Ascending aorta (tissue), 2 donors: ENCODE results near the gene LDB1. TPM values are rescaled to one million over a fixed set of nuclear protein-coding genes. Genes with fewer than 3 reads are reported as not detected.

Experiments
- DNase-seq, 2 donors: peaks; one replicate each; pipeline ENCODE4 v3.0.0-alpha.2; 2019; ENCODE audit warnings: low spot score in 2 of 2
- H3K27ac ChIP-seq, 2 donors: fragments of 200-600 bp; sonication (generic); one replicate each; pipeline ENCODE4 v1.5.1; 2016 to 2017; ENCODE audit warnings: mild to moderate bottlenecking in 1 of 2
- H3K27me3 ChIP-seq: fragments of 200-600 bp; sonication (generic); one replicate; pipeline ENCODE4 v1.5.1; 2017
- H3K36me3 ChIP-seq, 2 donors: fragments of 200-600 bp; sonication (generic); one replicate each; pipeline ENCODE4 v1.5.1; 2016
- H3K4me1 ChIP-seq, 2 donors: fragments of 200-600 bp; sonication (generic); one replicate each; pipeline ENCODE4 v1.5.1; 2016 to 2017; ENCODE audit warnings: mild to moderate bottlenecking in 1 of 2
- H3K4me3 ChIP-seq, 2 donors: fragments of 200-600 bp; sonication (generic); one replicate each; pipeline ENCODE4 v1.5.1; 2016 to 2017; ENCODE audit warnings: mild to moderate bottlenecking in 1 of 2
- H3K9me3 ChIP-seq, 2 donors: fragments of 200-600 bp; sonication (generic); one replicate each; pipeline ENCODE4 v1.5.1; 2016
- CTCF ChIP-seq, 3 experiments: fragments of 200-600 bp in 2 of 3; fragments of 450-650 bp in 1 of 3; sonication (generic) in 2 of 3; IDR thresholded peaks; one replicate each; pipeline ENCODE4 v1.5.1; 2016 to 2019; ENCODE audit warnings: antibody characterized with exemption in 3 of 3, mild to moderate bottlenecking in 1 of 3, moderate library complexity in 1 of 3
- intact Hi-C: fragments of 100-400 bp; cut with DNase I; formaldehyde crosslinking; loops from one replicate; pipeline ENCODE4 v1.15.1; 2023
- total RNA-seq: library from RNA; depleted of rRNA; stranded (reverse); fragments of >200 nt; gene quantifications from one replicate; pipeline ENCODE4 v1.1.0, GENCODE V29; 2016

The LDB1 gene
- total RNA-seq, 1 donor from 2014 or later, result 29.8 TPM

- Histone ChIP-seq H3K27me3 (no peaks in the 10 kb centered on the region), H3K4me1 (peaks cover 0 to 2% of the 10 kb centered on the region in 2 donors), H3K36me3 (peaks cover 61 to 78% of the 10 kb centered on the region in 2 donors), H3K27ac (no peak overlapping the region), H3K9me3 (no peaks in the 10 kb centered on the region), H3K4me3 (no peak overlapping the region)
- DNase-seq, result no peak
- no peak for TF ChIP-seq CTCF (IDR thresholded peaks at IDR 0.05)
- intact Hi-C loops, result no loop called here
These were observed 20.9 kb upstream of the LDB1 start for GRCh38 chr10:102140913-102141540.

GRCh38 chr10:102140218-102140617 is 20.1 kb upstream of the LDB1 start:
- no peak for TF ChIP-seq CTCF (IDR thresholded peaks at IDR 0.05)
- intact Hi-C loops, result no loop called here

GRCh38 chr10:102139281-102140110 is 19.3 kb upstream of the LDB1 start:
- no peak for TF ChIP-seq CTCF (IDR thresholded peaks at IDR 0.05)
- Histone ChIP-seq H3K4me3 (no peak overlapping the region), H3K4me1 (peaks cover 0 to 10% of the 10 kb centered on the region in 2 donors), H3K27me3 (no peaks in the 10 kb centered on the region), H3K9me3 (no peaks in the 10 kb centered on the region), H3K27ac (no peak overlapping the region), H3K36me3 (peaks cover 53 to 70% of the 10 kb centered on the region in 2 donors)
- intact Hi-C loops, result no loop called here
- DNase-seq, result no peak

More at GRCh38 chr10:102140218-102140617, 20.1 kb upstream of the LDB1 start:
- Histone ChIP-seq H3K4me1 (peaks cover 0 to 3% of the 10 kb centered on the region in 2 donors), H3K4me3 (no peak overlapping the region), H3K27ac (no peak overlapping the region), H3K27me3 (no peaks in the 10 kb centered on the region), H3K36me3 (peaks cover 60 to 78% of the 10 kb centered on the region in 2 donors), H3K9me3 (no peaks in the 10 kb centered on the region)
- DNase-seq, result no peak

- no peaks in the 10 kb centered on the region for H3K9me3 ChIP-seq
These were observed 15.9 kb upstream of the LDB1 start for GRCh38 chr10:102135956-102136526.

More at GRCh38 chr10:102135956-102136526, 15.9 kb upstream of the LDB1 start:
- intact Hi-C loops, result no loop called here
- no peak for TF ChIP-seq CTCF (IDR thresholded peaks at IDR 0.05)
- DNase-seq, result no peak
- Histone ChIP-seq H3K4me3 (no peak overlapping the region), H3K27ac (no peak overlapping the region), H3K27me3 (no peaks in the 10 kb centered on the region), H3K36me3 (peaks cover 34 to 36% of the 10 kb centered on the region in 2 donors), H3K4me1 (peaks cover 5 to 17% of the 10 kb centered on the region in 2 donors)
